Neural progenitor cell (in vitro differentiated cells): ENCODE data around the gene UBN2.

Experiments used
- CTCF ChIP-seq: fragments of 200-600 bp; sonication (generic); IDR thresholded peaks from 2 replicates; pipeline ENCODE4 v1.5.1; 2017; ENCODE audit warnings: antibody characterized with exemption, mild to moderate bottlenecking
- EZH2phosphoT487 ChIP-seq: fragments of 200-600 bp; sonication (generic); IDR thresholded peaks from 2 replicates; pipeline ENCODE4 v1.6.1; 2017; ENCODE audit warnings: antibody characterized with exemption

- TF ChIP-seq CTCF (no peak), EZH2phosphoT487 (no peak)
These were observed 40.9 kb downstream of the UBN2 start for GRCh38 chr7:139271718-139272628.
